ENCODE results near the gene LDB2.

GRCh38 chr4:16537926-16538325, 360.5 kb downstream of the LDB2 start:
- no peak for TF ChIP-seq CTCF (IDR thresholded peaks at IDR 0.05)
- TF ChIP-seq POLR2AphosphoS5 (IDR thresholded peaks at IDR 0.05), result no peak
- TF ChIP-seq POLR2A (IDR thresholded peaks at IDR 0.05), result no peak

Measured in breast epithelium (tissue), 3 donors.